SU-DHL-6 (cell line): Measurements from ENCODE around the gene MEGF6.

Experiments used
- EZH2phosphoT487 ChIP-seq: fragments of 200-600 bp; sonication (generic), shearing (Covaris generic); conservative IDR thresholded peaks from 2 replicates; pipeline ENCODE4 v1.6.1; 2018; ENCODE audit warnings: mild to moderate bottlenecking, antibody characterized with exemption, low read length, moderate library complexity, mixed read lengths
- TF ChIP-seq, protein P1 (sequence below): fragments of 200-600 bp; sonication (generic); IDR thresholded peaks from one replicate; pipeline ENCODE4 v1.5.1; 2017; ENCODE audit warnings: antibody characterized with exemption, mild to moderate bottlenecking, low read length, moderate library complexity; ENCODE audit not compliant: insufficient read depth, poor library complexity, severe bottlenecking

DNA sequence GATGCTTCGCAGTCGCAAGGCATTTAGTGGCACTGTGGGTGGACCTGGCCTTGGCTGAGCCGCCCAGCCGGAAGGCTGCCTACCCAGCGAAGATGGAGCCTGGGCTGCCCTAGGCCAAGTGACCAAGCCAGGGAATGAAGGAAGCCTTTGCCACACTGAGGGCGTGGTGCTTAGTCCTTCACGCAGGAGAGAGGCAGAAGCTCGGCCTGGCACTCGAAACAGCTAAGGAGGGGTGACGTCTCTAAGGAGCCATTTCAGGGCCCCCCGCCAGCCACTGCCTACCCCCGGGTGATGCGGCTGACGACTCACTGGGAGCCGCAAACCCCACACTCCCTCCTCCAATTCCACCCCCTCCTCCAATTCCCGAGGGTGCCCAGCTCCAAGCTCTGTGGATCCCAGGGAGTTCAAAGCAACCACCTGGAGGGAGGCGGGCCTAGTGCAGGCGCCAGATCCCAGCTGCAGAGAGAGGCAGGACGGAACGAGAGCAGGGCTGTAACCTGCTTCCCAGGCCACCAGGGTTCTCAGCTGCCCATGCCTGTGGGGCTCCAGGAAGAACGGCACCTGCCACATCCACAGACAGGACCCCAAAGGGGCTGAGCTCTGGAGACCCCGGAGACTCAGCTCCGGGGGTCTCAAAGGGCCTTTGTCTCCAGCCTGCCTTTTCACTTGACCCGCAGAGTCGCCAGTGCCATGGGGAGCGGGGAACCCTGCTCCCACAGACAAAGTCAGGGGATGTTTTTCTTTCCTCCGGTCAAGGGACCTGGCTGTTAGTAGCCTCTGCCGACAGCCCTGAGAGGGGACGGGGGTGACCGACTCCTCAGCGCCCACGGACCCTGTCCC, 81.0 kb downstream of the MEGF6 start:
- TF ChIP-seq, protein P1, sequence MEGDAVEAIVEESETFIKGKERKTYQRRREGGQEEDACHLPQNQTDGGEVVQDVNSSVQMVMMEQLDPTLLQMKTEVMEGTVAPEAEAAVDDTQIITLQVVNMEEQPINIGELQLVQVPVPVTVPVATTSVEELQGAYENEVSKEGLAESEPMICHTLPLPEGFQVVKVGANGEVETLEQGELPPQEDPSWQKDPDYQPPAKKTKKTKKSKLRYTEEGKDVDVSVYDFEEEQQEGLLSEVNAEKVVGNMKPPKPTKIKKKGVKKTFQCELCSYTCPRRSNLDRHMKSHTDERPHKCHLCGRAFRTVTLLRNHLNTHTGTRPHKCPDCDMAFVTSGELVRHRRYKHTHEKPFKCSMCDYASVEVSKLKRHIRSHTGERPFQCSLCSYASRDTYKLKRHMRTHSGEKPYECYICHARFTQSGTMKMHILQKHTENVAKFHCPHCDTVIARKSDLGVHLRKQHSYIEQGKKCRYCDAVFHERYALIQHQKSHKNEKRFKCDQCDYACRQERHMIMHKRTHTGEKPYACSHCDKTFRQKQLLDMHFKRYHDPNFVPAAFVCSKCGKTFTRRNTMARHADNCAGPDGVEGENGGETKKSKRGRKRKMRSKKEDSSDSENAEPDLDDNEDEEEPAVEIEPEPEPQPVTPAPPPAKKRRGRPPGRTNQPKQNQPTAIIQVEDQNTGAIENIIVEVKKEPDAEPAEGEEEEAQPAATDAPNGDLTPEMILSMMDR = no peak
- no peak for TF ChIP-seq EZH2phosphoT487
